Activated naive CD4-positive, alpha-beta T cell treated with anti-CD3 and anti-CD28 coated beads for 36 hours (primary cell): ENCODE measurements around the gene RRBP1. TPM values are rescaled to one million over a fixed set of nuclear protein-coding genes. Genes with fewer than 3 reads are reported as not detected.
"Not testable (repeated sequence)": the region's sequence is repeated elsewhere in the genome, so short reads cannot be mapped to it uniquely, and the experiment has no call there.

Experiments
- CTCF ChIA-PET: fragments of 350-600 bp; sonication (Branson Sonifier 250); formaldehyde crosslinking; loops from one replicate; lab custom pipeline; 2021; ENCODE audit warnings: antibody characterized with exemption; lab: Charles Lee
- DNase-seq: peaks from one replicate; pipeline ENCODE4 v3.0.0-alpha.2; 2020
- H3K27ac Mint-ChIP-seq: one replicate; pipeline ENCODE4 v1.8.0; 2021; ENCODE audit warnings: mild to moderate bottlenecking, mixed read lengths
- H3K27me3 Mint-ChIP-seq: one replicate; pipeline ENCODE4 v1.8.0; 2021; ENCODE audit warnings: low read depth, mixed read lengths
- H3K36me3 Mint-ChIP-seq: one replicate; pipeline ENCODE4 v1.8.0; 2021; ENCODE audit warnings: low read depth, mixed read lengths
- H3K4me1 Mint-ChIP-seq: one replicate; pipeline ENCODE4 v1.8.0; 2021; ENCODE audit warnings: low read depth, mixed read lengths
- H3K4me3 Mint-ChIP-seq: one replicate; pipeline ENCODE4 v1.8.0; 2021; ENCODE audit warnings: mild to moderate bottlenecking, moderate library complexity, mixed read lengths
- H3K9me3 Mint-ChIP-seq: one replicate; pipeline ENCODE4 v1.8.0; 2021; ENCODE audit warnings: mixed read lengths
- intact Hi-C: fragments of 100-400 bp; cut with micrococcal nuclease; formaldehyde crosslinking; loops from one replicate; pipeline ENCODE4 v1.15.1; 2023
- total RNA-seq, 2 experiments: library from RNA; stranded (reverse); gene quantifications; one replicate each; pipeline ENCODE4 v1.2.3, GENCODE V29; 2021

The RRBP1 gene
- total RNA-seq, 2 experiments from 2014 or later: 19.6 to 20.0 TPM

GRCh38 chr20:17665756-17666155 lies 16.3 kb downstream of the RRBP1 start:
- Mint-ChIP-seq H3K4me1 (peaks cover 38% of the 10 kb centered on the region), H3K4me3 (no peak overlapping the region), H3K36me3 (no peaks in the 10 kb centered on the region), H3K27me3 (no peaks in the 10 kb centered on the region), H3K27ac (no peak overlapping the region), H3K9me3 (no peaks in the 10 kb centered on the region)
- CTCF ChIA-PET: interaction anchor here (0.7 to 1.9 kb wide), 9 partner anchors 9 to 233 kb away, joined by 3 to 10 read pairs (median 3); partner anchors contain the start of gene RRBP1
- DNase-seq: no peak
- intact Hi-C loops: no loop called here

GRCh38 chr20:17664025-17664633 lies 17.9 kb downstream of the RRBP1 start:
- H3K27ac Mint-ChIP-seq: no peak overlapping the region
- no peak overlapping the region for H3K4me3 Mint-ChIP-seq
- CTCF ChIA-PET: interaction anchor here (1.8 kb wide), 2 partner anchors 19 to 69 kb away, joined by 3 to 10 read pairs; partner anchors contain the start of gene RRBP1
- H3K9me3 Mint-ChIP-seq: no peaks in the 10 kb centered on the region
- no peaks in the 10 kb centered on the region for H3K27me3 Mint-ChIP-seq
- peaks cover 9% of the 10 kb centered on the region for H3K36me3 Mint-ChIP-seq
- peaks cover 33% of the 10 kb centered on the region for H3K4me1 Mint-ChIP-seq
- intact Hi-C loops: loop anchor here (5.0 kb wide), 1 partner anchor 92 kb away; the partner anchor contains the start of gene DSTN
- DNase-seq: no peak

- H3K36me3 Mint-ChIP-seq: peaks cover 12% of the 10 kb centered on the region
- intact Hi-C loops: loop anchor here (5.0 kb wide), 1 partner anchor 91 kb away; the partner anchor contains the start of gene DSTN
Measured at GRCh38 chr20:17663486-17663885, 18.6 kb downstream of the RRBP1 start.

GRCh38 chr20:17663040-17663399 lies 19.0 kb downstream of the RRBP1 start:
- H3K36me3 Mint-ChIP-seq: peaks cover 16% of the 10 kb centered on the region
- H3K4me3 Mint-ChIP-seq: no peak overlapping the region
- H3K27me3 Mint-ChIP-seq: no peaks in the 10 kb centered on the region
- intact Hi-C loops: loop anchor here (5.0 kb wide), 1 partner anchor 91 kb away; the partner anchor contains the start of gene DSTN
- H3K4me1 Mint-ChIP-seq: peaks cover 33% of the 10 kb centered on the region
- DNase-seq: no peak
- CTCF ChIA-PET: interaction anchor here (0.5 to 1.0 kb wide), 2 partner anchors 20 to 311 kb away, joined by 3 read pairs; no protein-coding TSS in a partner anchor
- peaks cover 2% of the 10 kb centered on the region for H3K9me3 Mint-ChIP-seq
- no peak overlapping the region for H3K27ac Mint-ChIP-seq

More at GRCh38 chr20:17663486-17663885, 18.6 kb downstream of the RRBP1 start:
- no peak overlapping the region for H3K4me3 Mint-ChIP-seq
- no peak overlapping the region for H3K27ac Mint-ChIP-seq
- no peak for DNase-seq
- no peaks in the 10 kb centered on the region for H3K27me3 Mint-ChIP-seq
- H3K4me1 Mint-ChIP-seq: peaks cover 32% of the 10 kb centered on the region
- CTCF ChIA-PET: no interaction called here
- peaks cover 2% of the 10 kb centered on the region for H3K9me3 Mint-ChIP-seq

GRCh38 chr20:17662333-17663039 lies 19.6 kb downstream of the RRBP1 start:
- intact Hi-C loops: loop anchor here (5.0 kb wide), 1 partner anchor 90 kb away; the partner anchor contains the start of gene DSTN
- Mint-ChIP-seq H3K27me3 (no peaks in the 10 kb centered on the region), H3K4me3 (no peak overlapping the region), H3K27ac (peak overlapping the region; percentile 47), H3K9me3 (peaks cover 2% of the 10 kb centered on the region), H3K36me3 (peaks cover 22% of the 10 kb centered on the region), H3K4me1 (peaks cover 34% of the 10 kb centered on the region)
- DNase-seq: no peak
- CTCF ChIA-PET: interaction anchor here (0.5 to 1.0 kb wide), 3 partner anchors 20 to 311 kb away, joined by 3 to 5 read pairs (median 3); no protein-coding TSS in a partner anchor

GRCh38 chr20:17661121-17661744 lies 20.8 kb downstream of the RRBP1 start:
- no peak for DNase-seq
- H3K36me3 Mint-ChIP-seq: peaks cover 22% of the 10 kb centered on the region
- H3K27ac Mint-ChIP-seq: no peak overlapping the region
- H3K27me3 Mint-ChIP-seq: no peaks in the 10 kb centered on the region
- CTCF ChIA-PET: no interaction called here
- H3K4me1 Mint-ChIP-seq: peaks cover 30% of the 10 kb centered on the region
- H3K9me3 Mint-ChIP-seq: peaks cover 2% of the 10 kb centered on the region
- intact Hi-C loops: loop anchor here (5.0 kb wide), 1 partner anchor 89 kb away; the partner anchor contains the start of gene DSTN
- no peak overlapping the region for H3K4me3 Mint-ChIP-seq

GRCh38 chr20:17660667-17661066 lies 21.4 kb downstream of the RRBP1 start:
- Mint-ChIP-seq H3K36me3 (peaks cover 22% of the 10 kb centered on the region), H3K27ac (no peak overlapping the region), H3K9me3 (peaks cover 2% of the 10 kb centered on the region), H3K4me1 (peaks cover 25% of the 10 kb centered on the region), H3K27me3 (no peaks in the 10 kb centered on the region), H3K4me3 (no peak overlapping the region)
- intact Hi-C loops: loop anchor here (5.0 kb wide), 1 partner anchor 88 kb away; the partner anchor contains the start of gene DSTN
- CTCF ChIA-PET: no interaction called here
- no peak for DNase-seq

- Mint-ChIP-seq H3K36me3 (peaks cover 22% of the 10 kb centered on the region), H3K27me3 (no peaks in the 10 kb centered on the region), H3K4me1 (peaks cover 20% of the 10 kb centered on the region), H3K27ac (no peak overlapping the region), H3K9me3 (peaks cover 2% of the 10 kb centered on the region), H3K4me3 (no peak overlapping the region)
- intact Hi-C loops: loop anchor here (5.0 kb wide), 1 partner anchor 88 kb away; the partner anchor contains the start of gene DSTN
- CTCF ChIA-PET: interaction anchor here (0.7 kb wide), 1 partner anchor 290 kb away, joined by 7 read pairs; no protein-coding TSS in a partner anchor
- DNase-seq: no peak
Measured at GRCh38 chr20:17659801-17660200, 22.2 kb downstream of the RRBP1 start.

- Mint-ChIP-seq H3K36me3 (peaks cover 22% of the 10 kb centered on the region), H3K4me1 (peaks cover 15% of the 10 kb centered on the region)
- H3K27ac Mint-ChIP-seq, H3K27me3 Mint-ChIP-seq, H3K4me3 Mint-ChIP-seq, intact Hi-C loops, H3K9me3 Mint-ChIP-seq, DNase-seq: not testable (repeated sequence)
- CTCF ChIA-PET: interaction anchor here (0.7 kb wide), 1 partner anchor 290 kb away, joined by 7 read pairs; no protein-coding TSS in a partner anchor
Measured at GRCh38 chr20:17659344-17659743, 22.7 kb downstream of the RRBP1 start.

- Mint-ChIP-seq H3K4me1 (peaks cover 9% of the 10 kb centered on the region), H3K36me3 (peaks cover 22% of the 10 kb centered on the region), H3K27me3 (no peaks in the 10 kb centered on the region), H3K9me3 (peaks cover 2% of the 10 kb centered on the region), H3K27ac (no peak overlapping the region), H3K4me3 (no peak overlapping the region)
- no peak for DNase-seq
- CTCF ChIA-PET: no interaction called here
- intact Hi-C loops: no loop called here
Measured at GRCh38 chr20:17658648-17658993, 23.4 kb downstream of the RRBP1 start.

- CTCF ChIA-PET: no interaction called here
- peaks cover 9% of the 10 kb centered on the region for H3K4me1 Mint-ChIP-seq
- H3K36me3 Mint-ChIP-seq: peaks cover 22% of the 10 kb centered on the region
- intact Hi-C loops: no loop called here
- H3K9me3 Mint-ChIP-seq: peaks cover 2% of the 10 kb centered on the region
- no peak overlapping the region for H3K27ac Mint-ChIP-seq
- no peak overlapping the region for H3K4me3 Mint-ChIP-seq
- no peak for DNase-seq
- H3K27me3 Mint-ChIP-seq: no peaks in the 10 kb centered on the region
Measured at GRCh38 chr20:17657898-17658647, 24.0 kb downstream of the RRBP1 start.
